NCI-H446 treated with DMSO at 0.1 percent for 48 hours (cell line): ENCODE results near the gene ARHGAP22.

Source experiments
- DNase-seq: peaks from one replicate; lab custom pipeline; 2025; lab: John Stamatoyannopoulos, UW

ARHGAP22 gene

DNA sequence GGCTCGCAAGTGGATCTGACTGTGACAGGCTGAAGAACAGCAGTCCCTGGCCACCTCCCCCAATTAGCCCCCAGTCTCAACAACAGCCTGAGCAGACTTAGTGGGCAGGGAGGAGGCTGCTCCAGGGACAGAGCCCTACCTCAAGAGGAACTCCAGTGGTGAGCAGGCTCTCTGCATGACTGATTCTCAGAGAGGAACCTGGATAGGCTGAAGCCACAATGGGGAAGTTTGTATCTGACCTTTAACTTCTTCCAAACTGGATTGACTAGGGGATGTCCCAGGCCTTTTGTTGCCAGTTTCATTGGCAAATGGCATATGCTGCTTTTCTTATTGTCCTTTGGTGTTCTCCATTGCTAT, 93.0 kb downstream of the ARHGAP22 start:
- no peak for DNase-seq

DNA sequence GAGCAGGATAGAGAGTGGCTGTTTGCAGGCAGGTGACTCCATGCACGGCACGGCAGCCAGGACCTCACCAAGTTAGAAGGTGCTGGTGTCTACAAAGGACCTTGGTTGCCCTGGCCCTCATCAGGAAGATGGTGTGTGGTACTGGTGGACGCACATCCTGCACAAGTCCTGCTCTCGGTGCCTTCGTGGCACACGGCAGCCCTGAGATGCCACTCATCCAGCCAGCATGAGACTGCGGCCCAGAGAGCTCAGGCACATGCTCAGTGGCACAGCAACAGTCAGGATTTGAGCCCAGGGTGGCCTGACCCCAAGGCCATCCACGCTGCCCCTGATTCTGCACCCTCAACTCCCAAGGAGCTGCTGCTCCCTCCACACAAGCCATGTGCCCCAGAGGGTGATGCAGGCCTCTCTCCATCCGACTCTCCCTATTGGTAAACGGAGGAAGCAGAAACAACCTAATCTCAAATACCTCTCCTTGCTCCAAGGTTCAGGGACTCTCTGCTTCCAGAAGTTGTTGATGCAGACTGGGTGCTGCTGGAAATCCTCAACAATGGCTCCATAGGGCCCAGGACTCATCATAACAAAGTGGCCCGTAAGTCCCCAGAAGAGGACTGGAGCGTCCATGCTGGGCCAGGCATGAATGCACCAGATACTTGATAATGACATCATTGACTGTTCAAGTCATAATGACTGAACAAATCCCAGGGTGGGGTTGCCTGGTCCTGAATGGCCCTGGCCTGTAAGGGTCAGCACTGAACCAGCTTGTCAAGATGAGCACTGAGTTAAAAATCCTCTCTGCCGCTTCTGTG, 93.6 kb downstream of the ARHGAP22 start:
- no peak for DNase-seq

DNA sequence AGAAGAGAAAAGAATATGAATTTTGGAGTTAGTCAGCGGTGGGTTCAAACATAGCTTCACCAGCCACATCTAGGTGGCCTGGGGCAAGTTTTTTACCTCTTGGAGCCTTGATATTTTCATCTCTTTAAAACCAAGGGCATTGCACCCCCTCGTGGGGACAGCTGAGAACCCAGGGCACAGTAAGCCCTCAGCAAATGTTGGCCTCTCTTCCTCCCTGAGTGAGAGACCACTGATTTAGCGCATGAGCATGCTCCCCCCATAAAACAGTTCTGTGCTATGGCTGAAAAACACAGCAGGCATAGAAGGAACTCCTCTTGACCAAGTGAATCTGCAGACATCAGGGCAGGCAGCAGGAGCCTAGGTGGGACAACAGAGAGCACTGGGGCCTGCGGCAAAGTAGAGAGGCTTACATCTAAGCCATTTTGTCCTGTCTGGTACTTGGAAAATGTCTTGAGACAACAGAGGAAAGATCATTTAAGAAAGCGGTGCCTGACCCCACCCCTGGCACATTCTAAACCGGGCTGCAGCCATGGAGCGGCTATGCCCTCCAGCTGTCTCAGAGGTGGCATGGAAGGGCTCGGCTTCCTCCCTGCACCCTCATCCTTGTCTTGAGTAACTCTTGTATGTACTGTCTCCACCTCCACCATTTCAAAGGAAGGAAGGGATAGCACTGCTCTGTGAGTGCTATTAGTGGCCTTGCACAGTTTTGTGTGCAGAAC, 94.7 kb downstream of the ARHGAP22 start:
- DNase-seq = no peak

DNA sequence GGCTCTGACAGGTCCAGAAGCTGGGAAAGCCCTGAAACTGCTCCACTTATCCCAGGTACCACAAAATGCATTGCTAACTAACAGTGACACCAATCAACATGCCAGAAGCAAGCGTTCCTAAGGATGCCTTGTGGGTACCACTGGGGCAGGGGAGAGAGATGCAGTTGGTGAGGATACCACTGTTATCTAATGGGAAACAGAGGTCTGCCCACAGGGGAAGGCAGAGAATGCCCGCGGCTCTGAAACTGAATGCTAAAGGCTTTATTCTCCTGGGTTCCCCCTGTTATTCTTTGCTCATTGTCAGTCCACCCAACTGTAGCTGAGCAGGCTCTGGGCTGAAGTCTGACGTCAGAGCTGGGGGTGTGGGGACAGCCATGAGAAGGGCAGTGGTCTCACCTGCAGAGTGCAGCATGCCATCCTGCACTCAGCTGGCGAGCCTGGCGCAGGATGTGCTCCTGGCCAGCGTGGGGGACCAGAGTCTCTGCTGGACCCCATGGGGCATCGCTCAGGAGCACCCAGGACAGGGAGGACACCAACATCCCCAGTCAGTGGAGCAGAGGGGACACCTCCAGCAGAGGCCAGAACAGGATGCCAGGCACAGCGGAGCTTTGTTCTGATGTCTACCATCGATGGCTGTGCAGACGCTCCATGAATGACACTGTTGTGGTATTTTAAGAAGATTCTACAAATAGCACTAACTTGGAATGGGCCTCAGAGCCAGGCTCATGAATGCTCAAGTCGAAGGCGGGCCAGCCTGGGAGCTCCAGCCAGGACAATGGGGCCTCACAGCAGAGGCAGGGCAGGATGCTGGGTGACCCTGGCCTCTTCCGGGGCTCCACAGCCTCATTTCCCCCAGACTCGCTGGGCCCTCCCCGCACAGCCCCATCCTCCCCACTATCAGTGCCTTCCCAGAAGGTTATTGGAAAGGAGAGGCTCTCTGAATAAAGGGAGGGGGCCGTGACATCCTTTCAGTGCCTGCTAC, 95.8 kb downstream of the ARHGAP22 start:
- DNase-seq = no peak

DNA sequence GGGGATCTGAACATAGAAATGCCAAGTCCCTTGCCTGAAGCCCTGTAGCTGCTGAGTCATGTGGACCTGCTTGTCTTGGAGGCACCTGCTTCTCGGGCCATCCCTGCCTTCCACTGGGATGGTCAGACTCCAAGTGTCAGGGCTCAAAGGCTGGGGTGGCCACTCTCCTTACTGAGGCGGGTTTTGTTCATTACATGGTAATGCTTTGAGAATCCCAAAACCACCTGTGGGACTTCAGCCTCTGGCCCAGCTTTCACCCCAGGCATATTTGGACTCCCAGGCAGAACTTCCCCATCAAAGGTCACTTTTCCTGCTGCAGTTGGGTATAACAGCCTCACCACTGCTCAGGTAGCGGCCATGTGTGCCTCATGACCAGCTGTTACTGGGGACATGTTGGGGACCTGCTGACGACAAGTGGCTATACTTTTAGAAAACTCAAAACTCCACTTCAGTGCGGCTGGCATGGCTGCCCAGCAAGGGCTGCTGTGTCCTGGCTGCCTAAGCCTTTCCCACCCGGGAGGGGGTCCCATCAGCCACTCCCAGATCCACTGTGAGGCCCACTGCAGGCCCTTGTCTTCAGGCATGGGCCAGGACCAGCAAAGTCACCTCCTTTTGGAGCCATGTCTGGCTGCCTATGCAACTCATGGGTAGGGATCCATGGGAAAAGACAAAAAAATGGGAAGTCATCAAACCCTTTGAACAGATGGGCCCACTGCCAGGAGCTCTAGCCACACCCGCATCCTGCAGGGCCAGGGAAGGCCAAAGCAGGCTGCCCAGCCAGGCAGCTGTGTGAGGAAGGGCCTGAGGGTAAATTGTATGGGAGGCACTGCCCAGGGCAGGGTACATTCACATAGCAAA, 96.7 kb downstream of the ARHGAP22 start:
- no peak for DNase-seq

DNA sequence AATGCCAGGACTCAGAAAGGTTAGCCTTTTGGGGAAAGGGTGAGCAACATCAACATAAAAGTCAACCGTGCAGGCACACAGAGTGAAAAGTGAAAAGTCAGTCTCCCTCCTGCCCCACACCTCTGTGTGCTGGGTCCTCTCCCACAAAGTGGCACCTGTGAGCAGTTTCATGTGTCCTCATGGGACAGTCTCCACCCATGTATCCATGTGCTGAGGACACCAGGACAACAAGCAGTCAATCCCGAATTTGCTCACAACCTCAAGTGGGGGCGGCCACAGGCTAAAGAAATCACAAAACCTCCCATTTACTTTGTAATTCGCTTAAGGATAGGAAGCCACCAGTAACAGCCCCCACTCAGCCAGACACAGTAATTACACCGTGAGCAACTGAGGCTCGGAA, 97.4 kb downstream of the ARHGAP22 start:
- no peak for DNase-seq

DNA sequence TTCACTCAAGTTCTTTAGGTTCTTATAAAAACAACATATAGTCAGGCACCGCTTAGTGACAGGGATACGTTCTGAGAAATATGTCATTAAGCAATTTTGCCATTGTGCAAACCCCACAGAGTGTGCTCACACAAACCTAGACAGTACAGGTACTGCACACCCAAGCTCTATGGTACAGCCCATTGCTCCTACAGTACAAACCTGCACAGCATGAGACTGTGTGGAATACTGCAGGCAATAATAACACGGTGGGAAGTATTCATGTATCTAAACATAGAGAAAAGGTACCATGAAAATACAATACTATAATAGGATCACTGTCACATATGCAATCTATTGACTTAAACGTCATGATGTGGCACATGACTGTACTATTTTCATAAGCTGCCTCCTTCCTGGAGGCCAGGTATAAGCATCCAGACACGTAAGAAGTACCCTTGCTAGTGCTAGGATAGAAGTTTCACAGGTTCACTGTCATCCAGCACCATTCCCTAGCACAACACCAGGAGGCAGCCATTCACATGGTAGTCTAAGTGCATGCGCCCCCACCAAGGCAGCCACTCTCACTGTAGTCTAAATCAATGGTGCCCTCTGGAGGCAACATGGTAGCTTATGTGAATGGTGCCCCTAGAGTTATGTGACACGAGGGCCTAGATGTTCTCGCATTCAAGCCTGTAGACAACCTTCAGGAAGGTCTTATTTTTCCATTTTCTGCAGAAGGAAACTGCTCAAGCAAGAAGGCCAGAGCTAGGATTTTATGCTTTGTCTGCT, 98.5 kb downstream of the ARHGAP22 start:
- no peak for DNase-seq

DNA sequence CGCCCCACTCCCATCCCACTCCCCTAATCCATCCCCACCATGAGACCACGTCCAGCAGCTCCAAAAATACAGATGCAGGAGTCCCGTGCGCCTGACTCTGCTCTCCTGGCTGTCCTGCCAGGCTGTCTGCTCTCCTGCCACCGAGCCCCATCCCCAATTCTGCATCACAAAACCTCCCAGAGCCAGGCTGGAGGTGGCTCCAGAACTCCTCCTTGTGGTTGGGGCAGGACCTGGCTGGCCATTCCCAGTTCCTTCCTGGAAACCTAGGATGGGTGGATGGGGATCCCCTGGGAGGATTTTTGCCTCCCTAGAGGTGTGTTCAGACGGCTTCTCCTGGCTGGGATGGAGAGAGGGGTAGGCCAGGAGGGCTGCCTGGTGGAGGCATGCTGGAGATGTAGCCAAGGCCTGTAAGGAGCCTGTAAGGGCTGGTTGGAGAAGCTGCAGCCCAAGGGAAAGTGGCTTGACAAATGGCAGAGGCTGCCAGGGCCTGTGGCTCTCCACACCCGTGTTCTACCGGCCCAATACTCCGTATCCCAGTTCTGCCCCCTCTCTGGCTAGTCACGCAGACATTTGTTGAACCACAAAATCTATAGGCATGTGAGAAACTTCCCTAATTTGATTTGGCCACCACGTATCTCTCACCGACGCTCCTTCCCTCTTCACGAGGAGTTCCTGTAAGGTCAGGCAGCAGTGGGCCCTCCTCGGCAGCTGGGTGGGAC, 99.3 kb downstream of the ARHGAP22 start:
- no peak for DNase-seq

DNA sequence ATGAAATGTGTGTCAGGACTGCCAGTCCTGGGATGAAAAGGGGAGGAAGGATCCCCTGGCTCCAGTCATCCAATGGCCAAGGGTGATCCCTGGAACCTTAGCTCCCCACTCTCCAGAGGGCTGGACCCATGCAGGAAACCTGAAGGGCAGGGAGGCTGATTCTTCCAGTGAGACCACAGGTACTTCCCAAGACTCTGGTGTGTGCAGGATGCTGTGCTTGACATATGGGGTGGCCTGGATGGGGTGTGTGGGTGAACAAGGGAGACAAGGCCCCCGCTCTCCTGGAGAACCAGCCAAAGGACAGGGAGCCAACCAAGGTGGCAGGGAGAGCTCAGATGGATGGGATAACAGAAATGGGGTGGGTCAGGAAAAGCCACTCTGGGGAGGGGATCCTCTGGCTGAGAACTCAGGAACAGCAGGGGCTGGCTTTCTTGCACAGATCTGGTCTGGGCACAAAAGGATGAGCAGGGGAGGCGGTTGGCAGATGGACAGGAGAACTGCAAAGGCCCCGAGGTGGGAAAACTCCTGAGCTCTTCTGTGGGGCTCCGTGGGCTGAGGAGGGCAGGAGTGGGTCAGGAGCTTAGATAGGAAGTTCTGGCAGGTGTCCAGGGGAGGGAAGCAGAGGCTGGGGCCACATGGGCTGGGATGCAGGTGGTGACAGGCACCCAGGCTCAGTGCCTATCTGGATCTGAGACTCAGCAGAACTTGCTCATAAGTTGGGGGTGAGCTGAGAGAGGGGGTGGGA, 100.6 kb downstream of the ARHGAP22 start:
- DNase-seq = no peak

DNA sequence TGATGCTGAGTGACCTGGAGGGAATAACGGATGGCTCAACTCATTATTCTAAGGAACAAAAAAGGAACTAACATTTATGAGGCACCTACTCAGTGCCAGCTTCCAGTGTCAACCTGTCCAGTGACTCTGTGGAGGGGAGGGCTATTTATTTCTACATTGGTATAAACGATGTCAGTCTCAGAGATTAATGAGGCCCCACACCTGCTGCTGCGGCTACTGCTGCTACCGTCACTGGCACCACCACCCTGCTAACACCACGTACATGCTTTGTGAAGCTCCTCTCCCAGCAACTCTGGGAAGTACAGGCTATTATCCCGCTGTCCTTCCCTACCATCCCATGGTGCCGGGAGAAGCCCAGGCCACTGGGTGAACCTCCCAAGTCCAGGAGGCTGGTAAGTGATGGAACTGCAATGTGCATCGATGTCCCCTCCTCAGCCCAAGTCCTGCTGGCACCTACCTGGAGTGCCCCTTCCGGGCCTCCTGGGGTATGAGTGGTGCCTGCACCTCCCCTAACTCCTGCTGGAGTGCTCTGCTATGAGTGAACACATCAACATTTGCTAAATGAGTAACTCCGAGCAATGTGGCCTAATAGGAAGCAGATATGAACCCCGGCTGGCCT, 101.5 kb downstream of the ARHGAP22 start:
- DNase-seq = no peak

DNA sequence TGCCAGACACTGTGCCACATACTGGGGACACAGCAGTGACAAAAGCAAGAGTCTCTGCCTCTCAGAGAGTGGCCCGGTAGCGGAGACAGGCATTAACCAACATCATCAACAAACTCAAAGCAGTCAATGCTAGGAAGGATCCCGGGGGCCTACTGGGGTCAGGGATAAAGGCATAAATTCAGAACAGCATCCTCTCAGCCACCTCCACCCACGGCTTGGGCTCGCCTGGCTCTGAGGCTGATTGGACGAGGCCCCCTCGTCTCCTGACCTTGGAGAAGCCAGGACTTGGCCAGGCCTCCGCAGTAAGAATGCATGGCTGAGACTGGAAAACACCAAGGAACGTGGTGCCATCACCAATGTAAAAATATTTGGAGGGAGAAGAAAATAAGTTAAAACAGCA, 102.1 kb downstream of the ARHGAP22 start:
- no peak for DNase-seq

DNA sequence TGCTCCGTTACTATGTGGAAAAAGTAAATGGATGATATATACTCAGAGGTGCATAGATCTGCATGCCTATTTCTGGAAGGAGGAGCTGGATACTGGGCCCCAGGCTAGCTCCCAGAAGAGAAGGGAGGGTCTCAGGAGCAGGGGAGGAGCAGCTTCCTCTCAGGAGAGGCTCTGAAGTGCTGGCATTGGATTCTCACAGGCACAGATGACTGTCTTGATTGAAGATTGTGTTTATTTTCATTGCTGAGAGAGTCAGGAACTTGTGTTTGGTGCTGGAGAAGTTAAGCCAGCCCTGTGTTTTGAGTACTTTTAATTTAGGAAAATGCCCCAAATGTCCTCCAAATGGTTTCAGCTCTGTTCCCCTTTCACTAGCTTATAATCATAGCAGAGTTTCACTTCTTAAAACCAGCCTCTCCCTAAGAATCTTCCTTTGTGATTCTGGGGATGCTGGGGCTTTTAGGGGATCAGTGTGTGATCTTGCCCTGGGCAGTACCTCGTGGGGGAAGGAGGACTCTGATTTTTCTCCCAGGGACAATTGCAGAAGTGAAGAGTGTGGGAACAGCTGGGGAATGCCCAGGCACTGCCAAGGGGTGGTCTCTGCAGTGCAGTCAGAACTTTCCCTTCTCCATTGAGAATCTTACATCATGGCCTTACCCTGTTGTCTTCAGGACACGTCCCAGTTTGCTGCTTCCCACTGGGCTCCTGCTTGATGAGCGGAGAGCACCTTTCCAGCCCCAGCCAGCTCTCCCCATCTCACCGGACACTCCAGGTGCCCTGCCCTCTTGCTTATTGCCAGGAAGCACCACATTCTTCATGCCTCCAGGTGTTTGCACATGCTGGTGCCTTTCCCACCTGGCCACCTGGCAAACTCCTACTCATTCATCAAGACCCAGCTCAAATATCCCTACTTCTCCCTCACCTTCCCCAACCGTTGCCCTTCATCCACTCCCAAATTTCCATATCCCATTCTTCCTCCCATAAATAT, 102.8 kb downstream of the ARHGAP22 start:
- no peak for DNase-seq

DNA sequence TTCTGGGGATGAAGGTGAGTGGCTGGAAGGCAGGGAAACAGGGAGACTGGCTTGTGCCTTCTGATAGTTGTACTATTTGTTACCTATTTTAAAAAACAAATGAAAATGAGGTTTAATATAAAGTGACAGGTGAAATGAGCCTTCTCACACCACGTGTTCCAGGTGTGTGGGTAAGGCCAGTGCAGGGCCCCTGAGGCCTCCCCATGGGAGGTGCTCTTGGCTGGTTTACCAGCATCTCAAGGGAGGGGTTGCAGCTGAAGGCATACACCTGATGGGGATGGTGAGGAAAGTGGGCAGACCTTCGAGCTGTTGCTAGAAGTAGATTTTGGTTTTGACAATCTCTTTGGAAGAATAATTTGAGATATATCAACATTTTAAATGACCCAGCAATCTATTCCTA, 103.6 kb downstream of the ARHGAP22 start:
- no peak for DNase-seq

DNA sequence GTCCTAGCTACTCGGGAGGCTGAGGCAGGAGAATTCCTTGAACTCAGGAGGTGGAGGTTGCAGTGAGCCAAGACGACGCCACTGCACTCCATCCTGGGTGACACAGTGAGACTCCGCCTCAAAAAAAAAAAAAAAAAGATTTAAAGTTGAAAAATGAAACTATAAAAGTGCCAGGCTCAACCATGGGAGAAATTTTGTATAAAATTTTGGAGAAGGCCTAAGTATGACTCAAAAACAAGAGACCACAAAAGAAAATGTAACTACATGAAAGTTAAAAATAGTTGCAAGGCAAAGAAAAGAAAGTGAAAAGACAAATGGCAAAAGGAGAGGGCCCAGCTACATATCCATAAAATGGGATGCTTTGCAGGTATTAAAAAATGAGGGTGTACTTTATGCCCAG, 104.1 kb downstream of the ARHGAP22 start:
- no peak for DNase-seq

DNA sequence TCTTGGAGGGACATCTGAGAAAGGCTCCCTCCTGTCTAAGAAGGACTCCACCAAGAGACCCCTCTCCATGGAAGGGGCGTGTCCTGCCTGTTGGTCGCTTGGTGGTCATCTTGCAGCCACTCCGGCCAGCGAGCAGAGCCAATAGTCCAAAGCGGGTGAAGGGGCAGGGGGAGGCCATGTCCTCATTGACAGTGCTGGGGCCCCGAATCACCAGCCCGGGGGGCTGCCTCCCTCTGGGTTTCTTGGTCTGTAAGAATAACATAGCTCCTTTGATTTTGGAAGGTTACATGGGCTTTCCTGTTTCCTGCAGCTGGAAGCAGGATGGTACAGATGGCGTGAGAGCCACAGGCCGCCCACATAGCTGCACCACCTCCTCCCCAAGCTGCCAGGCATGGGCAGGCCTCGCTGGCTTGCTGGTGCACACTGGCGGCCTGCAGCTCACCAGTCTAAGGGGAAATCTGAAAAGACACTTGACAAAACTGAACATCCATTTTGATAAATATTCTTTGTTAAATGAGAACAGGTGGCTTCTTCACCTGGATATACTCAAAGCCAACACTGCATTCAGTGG, 105.8 kb downstream of the ARHGAP22 start:
- no peak for DNase-seq

DNA sequence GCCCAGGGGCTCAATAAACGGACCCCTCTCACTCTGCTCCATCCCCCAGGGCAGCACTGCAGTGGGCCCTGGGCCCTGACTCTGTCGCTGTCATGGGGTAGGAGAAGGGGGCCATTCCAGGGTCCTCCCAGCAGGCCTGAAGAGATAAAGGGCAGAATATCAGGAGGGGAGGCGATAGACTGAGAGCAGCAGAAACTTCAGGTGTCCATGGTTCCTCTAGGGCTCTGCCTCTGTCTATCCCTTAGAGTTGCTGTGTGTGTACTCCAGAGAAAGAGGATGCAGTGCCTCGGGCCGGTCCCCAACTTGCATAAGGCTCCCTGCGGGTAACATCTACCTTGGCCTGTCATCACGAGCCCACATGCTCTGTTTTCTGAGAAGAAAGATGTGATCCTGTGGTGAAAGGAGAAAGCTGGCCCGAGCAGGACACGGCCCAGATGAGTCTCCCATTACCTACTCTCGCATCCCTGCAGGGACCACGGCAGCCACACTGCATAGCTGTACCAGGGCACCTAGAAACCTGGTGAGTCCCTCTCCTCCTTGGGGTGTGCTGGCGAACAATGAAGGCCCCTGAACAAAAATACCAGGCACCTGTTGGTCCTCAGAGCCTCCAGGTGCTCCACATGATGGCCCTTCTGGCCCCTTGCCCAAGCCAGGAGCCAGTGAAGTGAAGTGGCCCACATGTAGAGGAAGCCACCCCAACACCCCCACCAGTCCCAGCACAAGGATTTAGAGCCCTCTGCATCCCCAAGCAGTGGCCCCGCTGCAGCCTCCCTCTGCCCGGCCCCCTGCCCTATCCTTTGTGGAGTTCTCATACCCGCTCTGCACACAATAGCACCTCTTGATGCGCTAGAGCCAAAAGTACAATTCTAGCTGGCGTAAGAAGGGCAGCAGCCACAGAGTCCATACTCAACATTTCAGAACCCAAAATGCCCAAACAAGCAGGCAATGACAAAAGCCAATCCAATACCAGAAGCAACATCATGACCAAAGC, 106.8 kb downstream of the ARHGAP22 start:
- no peak for DNase-seq
